GM18868 (cell line): ENCODE measurements around the gene TMEM115.
A peak's percentile ranks its signal among the peaks of the same experiment; 100 is the strongest.

Experiments used
- ATAC-seq: cut with Tn5 transposase; IDR thresholded peaks from one replicate; pipeline ENCODE4 v1.9.1; 2021; ENCODE audit warnings: mild to moderate bottlenecking, moderate library complexity; ENCODE audit not compliant: unreplicated experiment

The TMEM115 gene

DNA sequence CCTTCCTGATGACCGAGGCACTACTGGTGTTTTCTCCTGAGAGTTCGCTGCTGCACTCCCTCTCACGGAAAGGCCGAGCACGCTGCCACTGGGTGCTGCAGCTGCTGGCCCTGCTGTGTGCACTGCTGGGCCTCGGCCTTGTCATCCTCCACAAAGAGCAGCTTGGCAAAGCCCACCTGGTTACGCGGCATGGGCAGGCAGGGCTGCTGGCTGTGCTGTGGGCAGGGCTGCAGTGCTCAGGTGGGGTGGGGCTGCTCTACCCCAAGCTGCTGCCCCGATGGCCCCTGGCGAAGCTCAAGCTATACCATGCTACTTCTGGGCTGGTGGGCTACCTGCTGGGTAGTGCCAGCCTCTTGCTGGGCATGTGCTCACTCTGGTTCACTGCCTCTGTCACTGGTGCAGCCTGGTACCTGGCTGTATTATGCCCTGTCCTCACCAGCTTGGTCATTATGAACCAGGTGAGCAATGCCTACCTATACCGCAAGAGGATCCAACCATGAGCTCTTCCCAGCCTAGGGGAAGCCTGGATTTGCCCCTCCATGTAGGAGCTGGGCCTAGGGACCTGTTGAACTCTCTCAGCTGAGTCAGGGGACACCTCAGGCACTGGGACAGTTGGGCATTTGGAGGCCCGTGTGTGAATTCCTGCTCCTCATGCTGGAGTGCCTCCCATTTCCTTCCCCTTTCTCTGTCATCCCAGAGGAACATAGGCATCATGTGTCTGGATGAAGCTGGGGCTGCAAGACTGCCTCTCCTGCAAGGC, 5.9 kb downstream of the TMEM115 start:
- ATAC-seq = no peak

DNA sequence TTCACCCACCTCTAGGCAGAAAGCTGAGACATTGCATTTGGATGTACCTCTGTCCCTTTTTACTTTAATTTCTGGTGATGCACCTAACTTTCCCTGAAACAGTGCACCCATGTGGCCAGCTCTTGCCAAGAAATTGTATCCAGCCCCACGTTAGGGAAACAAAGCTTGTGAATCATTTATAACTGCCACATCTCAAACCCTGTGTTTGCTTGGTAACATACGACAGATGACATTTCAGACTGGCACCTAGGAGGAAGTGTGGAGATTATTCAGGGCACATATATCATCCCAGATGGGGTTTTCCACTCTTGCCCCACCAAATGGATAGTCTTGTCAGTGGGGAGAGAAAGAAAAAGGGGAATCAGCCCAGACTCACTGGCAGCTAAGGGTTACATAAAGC, 6.5 kb downstream of the TMEM115 start:
- no peak for ATAC-seq

DNA sequence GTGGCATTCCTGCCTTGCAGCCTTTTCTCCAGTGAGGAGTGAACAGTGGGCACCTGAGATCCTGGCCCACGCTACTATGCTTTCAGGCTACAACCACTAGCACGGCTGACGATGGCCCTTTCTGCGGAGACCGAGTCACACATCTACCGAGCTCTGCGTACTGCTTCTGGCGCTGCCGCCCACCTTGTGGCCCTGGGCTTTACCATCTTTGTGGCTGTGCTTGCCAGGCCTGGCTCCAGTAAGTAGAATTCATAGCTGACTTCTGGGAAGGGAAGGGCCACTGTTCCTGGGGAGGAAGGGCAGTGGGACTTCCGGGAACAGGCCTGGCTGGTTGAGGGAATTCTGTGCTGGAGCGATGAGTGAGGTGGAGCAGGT, 8.0 kb downstream of the TMEM115 start:
- no peak for ATAC-seq

DNA sequence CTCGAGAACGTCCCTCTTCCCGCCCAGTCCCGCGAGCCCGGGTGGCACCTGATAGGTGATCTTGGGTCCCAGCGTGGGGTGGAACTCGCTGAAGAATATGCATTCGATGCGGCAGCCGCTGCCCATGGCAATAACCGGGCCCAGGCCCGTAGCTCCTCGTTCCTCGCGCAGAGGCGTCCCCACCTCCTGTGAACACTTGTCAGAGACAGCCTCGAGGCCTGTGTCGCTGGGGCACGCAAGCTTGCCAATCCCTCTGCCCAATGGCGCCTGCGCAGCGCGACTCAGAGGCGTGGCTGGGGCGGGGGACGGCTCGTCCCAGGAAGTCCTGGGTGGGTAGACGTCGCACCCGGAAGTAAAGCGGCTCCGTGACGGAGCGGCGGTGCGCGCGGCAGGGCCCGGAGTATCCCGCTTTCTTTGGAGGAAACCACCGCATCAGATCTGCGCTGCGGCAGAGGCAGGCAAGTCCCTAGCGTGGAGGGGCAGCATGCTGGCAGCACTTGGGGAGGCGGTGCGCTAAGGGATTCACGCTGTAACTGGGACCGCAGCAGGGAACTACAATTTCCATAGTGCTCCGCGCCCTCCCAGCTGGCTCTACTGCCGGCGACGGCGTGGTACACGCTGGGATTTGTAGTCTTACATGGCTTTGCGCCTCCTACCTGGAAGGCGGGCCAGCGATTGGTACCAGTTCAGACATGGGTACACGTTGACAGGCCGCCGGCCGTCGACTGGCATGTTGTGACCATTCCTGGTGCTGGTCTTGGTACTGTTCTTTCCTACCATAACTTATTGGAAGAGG, 8.6 kb downstream of the TMEM115 start, which contains the start of the genes CYB561D2 and NPRL2:
Gene CYB561D2, plus strand, starts transcription at position 336 of the 796 bp plus-strand sequence. CDS start 572 bp downstream, outside the sequence.
Gene NPRL2, minus strand, starts transcription at position 249 of the 796 bp plus-strand sequence. Its CDS starts 123 bp downstream, at position 126.
- peak; percentile 86 for ATAC-seq

DNA sequence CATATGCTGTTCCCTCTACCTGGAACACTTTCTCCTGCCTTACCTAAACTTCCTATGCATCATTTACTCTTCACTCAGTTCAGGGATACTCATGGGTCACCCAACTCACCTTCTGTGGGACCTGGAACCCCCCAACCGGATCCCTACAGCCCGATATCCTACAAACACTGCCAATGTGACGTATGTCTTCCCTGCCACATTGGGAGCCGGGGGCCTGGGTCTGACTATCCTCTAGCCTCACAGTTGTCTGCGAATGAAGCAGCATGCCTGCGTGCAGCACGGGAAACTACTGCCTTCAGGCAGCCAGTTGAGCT, 9.2 kb downstream of the TMEM115 start:
- ATAC-seq = no peak

DNA sequence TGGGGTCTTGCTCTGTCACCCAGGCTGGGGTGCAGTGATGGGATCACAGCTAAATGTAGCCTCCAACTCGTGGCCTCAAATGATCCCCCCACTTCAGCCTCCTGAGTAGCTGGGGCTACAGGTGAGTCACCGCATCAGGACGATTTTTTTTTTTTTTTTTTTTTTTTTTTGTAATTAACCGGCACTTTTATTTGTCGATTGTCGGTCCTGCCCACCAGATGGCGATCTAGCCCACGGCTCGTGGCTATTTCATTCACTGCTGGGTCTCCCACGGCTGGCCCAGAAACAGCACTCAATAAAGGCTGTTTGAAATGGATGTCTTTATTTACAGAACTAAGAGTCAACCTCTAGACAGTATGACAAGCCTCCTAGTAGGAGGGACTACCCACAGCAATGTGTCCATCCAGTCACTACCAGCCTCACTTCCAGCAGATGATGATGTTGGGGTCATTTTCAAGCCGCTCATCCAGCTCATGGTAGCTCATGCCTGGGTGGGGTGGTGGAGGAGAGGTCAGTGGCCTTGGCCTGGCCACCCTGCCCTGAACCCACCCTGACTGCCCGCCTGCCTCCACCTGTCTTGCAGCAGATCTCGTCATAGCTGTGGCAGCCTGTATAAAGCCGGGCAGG, 12.0 kb downstream of the TMEM115 start:
- ATAC-seq = no peak

DNA sequence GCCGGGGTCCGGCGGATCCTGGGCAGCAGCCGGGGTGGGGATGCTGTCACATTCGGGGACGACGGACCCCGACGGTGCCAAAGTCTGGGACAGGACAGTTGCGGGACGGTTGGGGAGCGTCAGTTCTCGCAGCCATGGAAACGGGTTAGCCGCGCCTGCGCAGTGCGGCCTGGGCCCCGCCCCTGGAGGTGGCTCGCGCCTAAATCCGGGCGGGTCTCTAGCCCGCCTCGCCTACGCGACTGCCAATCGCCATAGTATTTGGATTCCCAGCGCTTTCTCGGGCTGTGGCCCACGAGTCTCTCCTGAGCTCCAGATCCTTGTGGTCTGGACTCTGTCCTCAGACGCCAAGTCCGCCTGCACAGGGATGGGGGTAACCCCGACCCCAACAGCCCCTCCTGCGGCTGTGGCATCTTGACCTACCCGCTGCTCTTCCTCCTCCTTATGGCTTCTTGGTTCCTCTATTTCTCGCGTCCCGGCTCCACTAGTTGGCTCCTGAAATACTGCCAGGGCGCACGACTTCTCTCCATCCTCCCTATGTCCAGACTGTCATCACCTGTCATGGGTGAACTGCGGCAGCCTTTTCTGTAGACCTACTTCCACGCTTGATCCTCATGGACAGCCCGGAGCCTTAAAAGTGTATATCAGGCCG, 13.6 kb downstream of the TMEM115 start, which contains the start of gene ZMYND10:
Gene ZMYND10, minus strand, starts transcription at position 147 of the 649 bp plus-strand sequence. CDS start 153 bp downstream, outside the sequence.
- no peak for ATAC-seq

DNA sequence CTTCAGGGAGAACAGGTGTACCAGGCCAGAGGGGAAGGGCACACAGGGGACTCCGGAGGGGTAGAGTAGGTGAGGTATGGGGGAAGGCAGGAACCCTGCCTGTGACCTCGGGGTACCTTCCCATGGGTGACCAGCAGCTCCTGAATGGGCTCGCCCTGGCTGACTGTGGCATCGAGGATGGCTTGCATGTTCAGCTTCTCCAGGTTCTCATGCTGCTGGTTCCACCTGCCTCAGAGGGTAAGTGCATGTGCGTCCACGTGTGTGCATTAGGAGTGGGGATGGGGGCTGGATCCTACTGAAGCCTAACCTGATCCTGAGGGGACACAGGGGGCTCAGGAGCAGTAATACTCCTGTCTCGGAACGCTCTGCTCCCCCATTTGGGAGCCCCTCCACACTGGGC, 14.3 kb downstream of the TMEM115 start:
- ATAC-seq = no peak

DNA sequence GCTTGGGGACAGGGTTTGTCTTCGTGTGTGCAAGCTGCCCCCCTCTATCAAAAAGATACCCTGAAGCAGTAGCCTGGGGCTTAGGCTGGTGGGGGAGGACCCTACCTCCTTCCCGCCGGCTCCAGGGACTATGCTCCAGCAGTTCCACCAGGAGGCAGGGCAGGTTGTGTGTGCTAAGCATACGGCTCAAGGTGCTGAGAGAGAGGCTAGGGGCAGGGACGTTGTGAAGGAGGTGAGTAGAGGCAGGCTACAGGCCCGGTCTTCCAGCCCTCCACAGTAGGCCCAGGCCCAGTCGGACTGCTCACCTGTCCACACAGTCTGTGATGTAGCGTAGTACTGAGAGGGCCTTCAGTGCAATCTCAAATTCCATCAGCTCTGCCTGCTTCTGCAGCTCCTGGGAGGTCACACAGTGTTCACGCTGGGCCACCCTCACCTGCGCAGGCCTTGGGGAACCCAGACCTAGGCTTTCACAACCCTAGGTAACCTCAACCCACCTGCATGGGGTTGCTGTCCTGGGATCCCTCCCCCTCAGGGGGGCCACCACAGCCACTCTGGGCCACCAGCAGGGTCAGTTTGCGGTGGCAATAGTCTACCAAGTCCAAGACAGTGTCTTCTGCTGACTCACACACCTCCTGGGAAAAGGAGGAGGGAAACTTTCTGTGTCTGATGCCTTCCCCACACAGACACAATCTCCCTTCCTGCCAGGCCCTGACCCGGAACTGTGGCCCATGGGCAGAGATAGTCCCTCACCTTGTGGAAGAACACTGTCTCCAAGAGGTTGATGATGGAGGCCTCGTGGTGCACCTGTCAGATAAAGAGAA, 16.3 kb downstream of the TMEM115 start:
- ATAC-seq = no peak

DNA sequence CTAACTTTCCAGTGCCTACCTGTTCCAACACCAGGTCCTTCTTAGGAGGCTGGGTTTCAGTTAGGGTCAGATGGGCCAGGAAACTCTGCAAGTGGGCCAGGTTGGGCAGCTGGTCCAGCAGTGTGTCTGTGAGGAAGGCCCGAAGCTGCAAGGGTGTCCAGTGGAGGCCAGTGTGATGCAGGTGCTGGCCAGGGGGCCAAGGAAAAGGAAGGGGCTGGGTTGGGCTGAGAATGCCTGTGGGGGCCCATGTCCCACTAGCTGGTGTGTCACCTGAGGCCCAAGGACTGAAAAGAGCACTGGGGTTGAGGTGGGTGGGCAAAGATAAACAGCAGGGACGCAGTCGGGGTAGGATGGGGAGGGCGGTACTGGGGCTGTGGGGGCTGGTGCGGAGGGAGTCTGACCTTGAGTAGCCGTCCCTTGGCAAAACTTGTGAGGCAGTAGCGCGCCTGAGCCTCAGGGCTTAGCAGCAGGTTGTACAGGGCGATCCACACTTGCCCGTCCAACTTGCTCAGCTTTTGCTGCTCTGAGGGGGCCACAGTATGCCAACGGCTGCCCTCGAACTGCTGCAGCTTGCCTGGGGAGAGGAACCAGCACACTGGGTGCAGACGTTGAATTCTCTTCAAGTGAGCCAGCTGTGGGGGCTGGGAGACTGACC, 17.2 kb downstream of the TMEM115 start:
- no peak for ATAC-seq

DNA sequence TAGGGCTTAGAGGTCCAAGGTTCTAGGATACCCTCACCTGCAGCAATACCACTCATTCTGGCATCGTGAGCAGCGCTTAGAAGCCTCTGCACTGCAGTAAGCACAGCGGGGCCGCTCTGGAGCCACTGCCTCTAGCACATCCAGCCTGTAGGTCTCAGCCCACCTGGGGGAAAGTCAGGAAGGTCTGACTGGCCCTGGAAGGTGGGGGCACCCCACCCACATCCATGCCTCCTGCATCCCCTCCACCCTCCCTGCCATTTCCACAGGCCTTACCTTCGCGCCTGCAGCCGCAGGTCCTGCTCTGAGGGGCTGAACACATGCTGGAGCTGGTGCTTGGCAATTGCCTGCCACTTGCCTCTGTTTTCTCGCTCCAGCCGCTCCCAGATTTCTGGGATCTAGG, 17.8 kb downstream of the TMEM115 start:
- no peak for ATAC-seq

DNA sequence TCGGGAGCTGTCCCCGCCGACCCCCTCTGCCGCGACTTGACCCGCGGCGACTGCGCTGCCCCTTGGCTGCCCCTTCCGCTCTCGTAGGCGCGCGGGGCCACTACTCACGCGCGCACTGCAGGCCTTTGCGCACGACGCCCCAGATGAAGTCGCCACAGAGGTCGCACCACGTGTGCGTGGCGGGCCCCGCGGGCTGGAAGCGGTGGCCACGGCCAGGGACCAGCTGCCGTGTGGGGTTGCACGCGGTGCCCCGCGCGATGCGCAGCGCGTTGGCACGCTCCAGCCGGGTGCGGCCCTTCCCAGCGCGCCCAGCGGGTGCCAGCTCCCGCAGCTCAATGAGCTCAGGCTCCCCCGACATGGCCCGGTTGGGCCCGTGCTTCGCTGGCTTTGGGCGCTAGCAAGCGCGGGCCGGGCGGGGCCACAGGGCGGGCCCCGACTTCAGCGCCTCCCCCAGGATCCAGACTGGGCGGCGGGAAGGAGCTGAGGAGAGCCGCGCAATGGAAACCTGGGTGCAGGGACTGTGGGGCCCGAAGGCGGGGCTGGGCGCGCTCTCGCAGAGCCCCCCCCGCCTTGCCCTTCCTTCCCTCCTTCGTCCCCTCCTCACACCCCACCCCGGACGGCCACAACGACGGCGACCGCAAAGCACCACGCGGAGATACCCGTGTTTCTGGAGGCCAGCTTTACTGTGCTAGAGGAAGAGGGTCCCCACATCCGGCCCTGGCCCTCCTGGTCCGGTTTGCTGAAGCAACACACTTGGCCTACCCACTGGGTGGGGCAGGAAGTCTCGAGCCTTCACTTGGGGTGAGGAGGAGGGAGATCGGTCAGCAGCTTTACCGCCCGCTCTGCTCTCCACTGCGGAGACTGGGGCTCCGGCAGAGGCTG, 18.6 kb downstream of the TMEM115 start, which contains the start of gene RASSF1:
Gene RASSF1, minus strand, starts transcription at position 389 of the 882 bp plus-strand sequence. Its CDS starts 31 bp downstream, at position 358.
- ATAC-seq = peak; percentile 23

DNA sequence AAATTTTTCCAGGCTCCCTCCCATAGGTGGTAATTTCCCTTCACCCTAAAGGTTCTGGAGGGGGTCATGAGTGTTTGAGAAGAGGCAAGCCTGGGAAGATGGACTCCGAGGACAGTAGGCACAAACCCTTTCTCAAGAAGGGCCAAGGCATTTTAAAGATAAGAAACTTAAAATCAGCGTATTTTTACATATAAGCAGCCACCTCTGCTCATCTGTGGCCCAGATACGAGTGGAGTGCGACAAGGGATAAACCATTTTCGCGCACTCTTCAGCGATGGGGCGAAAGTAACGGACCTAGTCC, 19.2 kb downstream of the TMEM115 start:
- no peak for ATAC-seq

DNA sequence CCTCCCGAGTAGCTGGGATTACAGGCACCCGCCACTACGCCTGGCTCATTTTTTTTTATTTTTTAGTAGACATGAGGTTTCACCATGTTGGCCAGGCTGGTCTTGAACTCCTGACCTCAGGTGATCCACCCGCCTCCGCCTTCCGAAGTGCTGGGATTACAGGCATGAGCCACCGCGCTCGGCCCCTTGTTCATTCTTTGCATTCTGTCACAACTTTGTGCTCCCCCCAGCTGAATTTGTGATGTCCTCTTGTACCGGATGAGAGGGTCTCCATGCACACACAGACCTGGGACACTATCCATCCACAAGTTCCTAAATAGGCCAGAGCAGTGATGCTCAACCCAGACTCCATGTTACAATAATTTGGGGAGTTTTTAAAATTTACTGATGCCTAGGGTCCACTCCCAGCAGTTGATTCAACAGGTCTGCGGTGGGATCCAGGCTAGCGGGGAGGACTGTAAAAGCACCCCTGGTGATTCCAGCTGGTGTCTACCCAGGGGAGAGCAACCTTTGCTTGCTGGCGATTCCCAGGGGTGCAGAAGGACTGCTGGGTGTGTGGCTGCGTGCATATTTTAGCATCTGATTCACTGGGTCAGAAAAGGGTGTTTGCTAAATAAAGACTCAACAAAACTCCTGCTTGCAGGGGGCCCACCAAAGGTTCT, 19.7 kb downstream of the TMEM115 start:
- ATAC-seq = no peak

DNA sequence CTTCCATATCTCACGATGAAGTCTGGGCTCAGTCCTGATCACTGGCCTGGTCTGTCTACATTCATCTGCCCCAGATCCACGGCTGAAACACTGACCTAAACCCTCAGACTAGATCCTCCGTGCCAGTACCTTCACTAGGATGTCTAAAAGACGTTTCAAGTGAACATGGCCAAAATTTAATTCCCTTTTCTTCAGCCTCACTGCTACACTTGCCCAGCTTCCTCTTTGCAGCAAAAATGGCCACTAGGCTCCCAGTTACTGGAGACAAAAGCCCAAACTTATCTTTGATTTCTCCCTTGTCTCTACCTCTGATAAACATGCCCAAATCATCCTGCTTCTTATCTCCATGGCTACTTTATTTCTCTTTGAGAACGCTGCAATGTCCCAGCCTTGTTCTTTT, 20.4 kb downstream of the TMEM115 start:
- ATAC-seq = no peak

DNA sequence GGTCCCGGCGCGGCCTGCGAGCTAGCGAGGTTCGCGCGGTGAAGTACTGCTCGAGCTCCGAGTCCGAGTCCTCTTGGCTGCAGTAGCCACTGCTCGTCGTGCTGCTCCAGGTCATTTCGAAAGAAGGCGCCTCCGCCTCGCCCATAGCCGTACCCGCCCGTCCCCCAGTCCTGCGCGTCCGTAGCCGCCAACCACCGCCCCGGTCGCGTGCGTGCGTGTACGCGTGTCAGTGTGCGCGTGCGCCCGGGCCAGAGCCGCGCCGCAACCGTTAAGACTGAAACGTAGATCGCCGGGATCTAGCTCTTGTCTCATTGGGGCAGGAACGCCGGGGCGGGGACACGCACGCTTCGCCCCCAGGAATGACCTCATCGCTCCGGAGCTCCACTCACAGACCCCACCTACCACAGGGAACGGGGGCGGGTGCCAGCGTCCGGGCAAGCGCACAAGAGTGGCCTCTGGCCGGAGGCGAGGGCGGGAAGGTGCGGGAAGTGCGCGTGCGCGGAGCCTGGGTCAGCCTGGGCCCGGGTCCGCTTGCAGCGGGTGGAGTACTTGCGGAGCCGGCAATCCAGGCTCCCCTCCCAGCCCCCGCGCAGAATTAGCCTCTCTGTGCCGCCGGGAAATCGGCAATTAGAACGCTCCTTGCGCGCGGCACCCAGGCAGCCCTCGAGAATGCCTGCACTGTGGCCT, 22.0 kb downstream of the TMEM115 start:
- peak; percentile 76 for ATAC-seq

DNA sequence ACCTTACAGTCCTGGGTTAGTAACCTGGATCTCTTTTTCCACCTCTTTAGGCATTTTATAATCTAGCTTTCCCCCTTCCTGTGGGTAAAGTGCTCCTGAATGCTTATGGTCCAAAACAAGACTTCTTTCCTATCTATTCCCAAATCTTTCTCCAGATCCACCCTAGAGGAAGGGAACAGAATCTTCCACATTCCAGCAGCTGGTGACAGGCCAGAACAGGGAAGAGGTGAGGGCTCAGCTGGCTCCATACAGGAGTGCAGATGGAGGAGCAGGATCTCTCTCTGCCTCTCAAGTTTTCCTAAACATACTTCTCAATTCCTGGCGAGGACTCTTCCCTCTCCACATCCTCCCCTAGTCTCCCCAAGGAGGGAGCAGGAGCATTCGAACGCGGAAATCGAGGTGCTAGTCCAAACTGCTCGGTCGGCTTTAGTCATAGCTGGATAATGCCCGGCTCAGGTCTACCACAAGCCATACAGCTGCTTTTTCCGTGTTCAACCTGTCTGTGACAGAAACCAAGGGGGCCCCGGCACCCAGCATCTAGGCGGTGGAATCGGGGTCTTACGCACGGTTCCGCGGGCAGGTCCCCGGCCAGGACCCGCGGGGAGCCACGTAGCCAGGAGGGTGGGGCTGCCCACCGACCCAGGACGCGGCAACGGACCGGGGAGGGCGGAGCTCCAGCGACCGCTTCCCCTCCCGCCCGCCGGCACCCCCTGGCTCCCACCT, 22.7 kb downstream of the TMEM115 start:
- peak; percentile 30 for ATAC-seq
